Esophagus squamous epithelium (tissue), 5 donors: ENCODE results near the gene AGFG2. TPM values are rescaled to one million over a fixed set of nuclear protein-coding genes. Genes with fewer than 3 reads are reported as not detected.

Source experiments
- DNase-seq: peaks from one replicate; lab custom pipeline; 2025; lab: John Stamatoyannopoulos, UW
- H3K27ac ChIP-seq, 4 donors: fragments of 200-600 bp; sonication (generic); one replicate each; pipeline ENCODE4 v1.5.1; 2016 to 2019; ENCODE audit warnings: mild to moderate bottlenecking in 1 of 4
- H3K27me3 ChIP-seq, 4 donors: fragments of 200-600 bp; sonication (generic); 1 replicate in 3 of 4; 2 replicates in 1 of 4; pipeline versions ENCODE4 v1.5.1 to v1.6.0; 2017 to 2021; ENCODE audit warnings: antibody characterized with exemption in 1 of 4
- H3K36me3 ChIP-seq, 3 donors: fragments of 200-600 bp; sonication (generic); one replicate each; pipeline ENCODE4 v1.5.1; 2016 to 2019
- H3K4me1 ChIP-seq, 3 donors: fragments of 200-600 bp; sonication (generic); one replicate each; pipeline ENCODE4 v1.5.1; 2017 to 2019
- H3K4me3 ChIP-seq, 4 donors: fragments of 200-600 bp; sonication (generic); 1 replicate in 3 of 4; 2 replicates in 1 of 4; pipeline ENCODE4 v1.5.1; 2016 to 2019; ENCODE audit warnings: mild to moderate bottlenecking in 2 of 4, moderate library complexity in 1 of 4
- H3K9me3 ChIP-seq, 3 donors: fragments of 200-600 bp; sonication (generic); one replicate each; pipeline ENCODE4 v1.5.1; 2016 to 2019
- POLR2A ChIP-seq, 4 donors: fragments of 450-650 bp; IDR thresholded peaks; one replicate each; pipeline ENCODE4 v1.6.1; 2017; ENCODE audit warnings: antibody characterized with exemption in 4 of 4, mild to moderate bottlenecking in 4 of 4, moderate library complexity in 3 of 4
- WGBS, 2 donors: methylation state at CpG; one replicate each; pipeline ENCODE4 v1.1.5; 2018; 5-methylcytosine and 5-hydroxymethylcytosine counted together
- intact Hi-C: fragments of 100-400 bp; cut with DNase I; formaldehyde crosslinking; loops from one replicate; pipeline ENCODE4 v1.15.0; 2022
- total RNA-seq, 4 donors: library from RNA; depleted of rRNA; stranded (reverse); fragments of >200 nt; gene quantifications; one replicate each; pipeline ENCODE4 v1.1.0, GENCODE V29; 2016
- TF ChIP-seq, protein P1 (sequence below), 6 experiments: fragments of 450-650 bp in 4 of 6; fragments of 200-600 bp in 2 of 6; sonication (generic) in 2 of 6; IDR thresholded peaks; one replicate each; pipeline ENCODE4 v1.5.1; 2016 to 2019; ENCODE audit warnings: antibody characterized with exemption in 6 of 6, mild to moderate bottlenecking in 4 of 6, moderate library complexity in 4 of 6
- donor health status: DM: yes; HTN: yes; CAD: no.

AGFG2 gene
- total RNA-seq = 10 to 100 TPM; 14.5 to 49.2 (median 26.6) TPM

DNA sequence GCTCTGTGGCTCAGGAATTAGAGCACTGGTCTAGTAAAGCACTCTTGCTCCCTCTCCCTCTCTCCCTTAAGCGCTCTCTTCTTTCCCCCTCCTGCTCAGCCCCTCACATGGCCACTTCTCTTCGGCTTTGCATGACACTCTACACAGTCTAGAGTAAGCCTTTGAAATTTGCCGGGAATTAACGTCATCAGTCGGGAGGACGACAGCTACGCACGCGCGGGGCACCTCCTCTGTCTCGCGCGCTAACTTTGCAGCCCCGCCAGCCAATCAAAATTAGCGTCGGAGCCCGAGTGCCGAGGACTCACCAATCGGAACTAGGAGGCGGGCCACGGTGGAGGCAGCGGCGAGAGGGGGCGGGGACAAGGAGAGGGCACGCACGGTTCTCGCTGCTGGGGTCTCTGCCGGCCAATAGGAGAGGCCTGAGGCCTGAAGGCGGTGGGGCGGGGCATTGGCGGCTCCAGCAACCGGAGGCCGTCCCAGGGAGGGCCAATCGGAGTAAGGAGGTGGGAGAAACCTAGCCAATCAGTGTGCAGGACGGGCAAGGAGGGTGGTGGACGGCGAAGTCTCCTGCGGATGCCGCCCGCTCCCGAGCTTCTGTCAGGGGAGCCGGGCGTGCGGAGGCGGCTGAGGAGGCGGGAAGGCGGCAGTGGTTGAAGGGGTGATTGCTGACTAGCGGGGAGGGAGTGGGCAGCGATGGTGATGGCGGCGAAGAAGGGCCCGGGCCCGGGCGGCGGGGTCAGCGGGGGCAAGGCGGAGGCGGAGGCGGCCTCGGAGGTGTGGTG lies at the start of gene AGFG2:
AGFG2 (plus strand) TSS at position 550 of the 782 bp plus-strand sequence; CDS start at position 694, 144 bp downstream.
- H3K36me3 ChIP-seq = no peaks in the 10 kb centered on the region
- H3K9me3 ChIP-seq = no peaks in the 10 kb centered on the region
- H3K4me1 ChIP-seq = peaks cover 9 to 54% (median 15%) of the 10 kb centered on the region in 3 donors
- DNase-seq = peak; percentile 99
- intact Hi-C loops = no loop called here
- 0% methylated on average over 10 to 36 of the region's 60 CpGs for WGBS, 2 donors
- H3K4me3 ChIP-seq = peak within 1 kb of the TSS; percentile 81 to 97 (median 86)
- H3K27ac ChIP-seq = peak within 1 kb of the TSS; percentile 86 to 90 (median 88)
- peak in 3 of 4 donors; percentile 58 to 93 (median 90) for TF ChIP-seq POLR2A (IDR thresholded peaks at IDR 0.05)
- TF ChIP-seq, protein P1, sequence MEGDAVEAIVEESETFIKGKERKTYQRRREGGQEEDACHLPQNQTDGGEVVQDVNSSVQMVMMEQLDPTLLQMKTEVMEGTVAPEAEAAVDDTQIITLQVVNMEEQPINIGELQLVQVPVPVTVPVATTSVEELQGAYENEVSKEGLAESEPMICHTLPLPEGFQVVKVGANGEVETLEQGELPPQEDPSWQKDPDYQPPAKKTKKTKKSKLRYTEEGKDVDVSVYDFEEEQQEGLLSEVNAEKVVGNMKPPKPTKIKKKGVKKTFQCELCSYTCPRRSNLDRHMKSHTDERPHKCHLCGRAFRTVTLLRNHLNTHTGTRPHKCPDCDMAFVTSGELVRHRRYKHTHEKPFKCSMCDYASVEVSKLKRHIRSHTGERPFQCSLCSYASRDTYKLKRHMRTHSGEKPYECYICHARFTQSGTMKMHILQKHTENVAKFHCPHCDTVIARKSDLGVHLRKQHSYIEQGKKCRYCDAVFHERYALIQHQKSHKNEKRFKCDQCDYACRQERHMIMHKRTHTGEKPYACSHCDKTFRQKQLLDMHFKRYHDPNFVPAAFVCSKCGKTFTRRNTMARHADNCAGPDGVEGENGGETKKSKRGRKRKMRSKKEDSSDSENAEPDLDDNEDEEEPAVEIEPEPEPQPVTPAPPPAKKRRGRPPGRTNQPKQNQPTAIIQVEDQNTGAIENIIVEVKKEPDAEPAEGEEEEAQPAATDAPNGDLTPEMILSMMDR (IDR thresholded peaks at IDR 0.05) = no peak
- no peaks in the 10 kb centered on the region for H3K27me3 ChIP-seq

- TF ChIP-seq, protein P1 (IDR thresholded peaks at IDR 0.05) = no peak
- no peak for TF ChIP-seq POLR2A (IDR thresholded peaks at IDR 0.05)
- intact Hi-C loops = no loop called here
- DNase-seq = no peak
- peaks cover 0 to 15% (median 0%) of the 10 kb centered on the region in 4 donors for H3K27me3 ChIP-seq
- peaks cover 10 to 41% (median 13%) of the 10 kb centered on the region in 3 donors for H3K4me1 ChIP-seq
- WGBS, 2 donors = 38 to 61% methylated on average over 5 of the region's 9 CpGs
- H3K27ac ChIP-seq = no peak overlapping the region
- H3K36me3 ChIP-seq = peaks cover 0 to 9% (median 0%) of the 10 kb centered on the region in 3 donors
- no peak overlapping the region for H3K4me3 ChIP-seq
- H3K9me3 ChIP-seq = no peaks in the 10 kb centered on the region
These were observed 49.2 kb upstream of the AGFG2 start for GRCh38 chr7:100489824-100490223.

DNA sequence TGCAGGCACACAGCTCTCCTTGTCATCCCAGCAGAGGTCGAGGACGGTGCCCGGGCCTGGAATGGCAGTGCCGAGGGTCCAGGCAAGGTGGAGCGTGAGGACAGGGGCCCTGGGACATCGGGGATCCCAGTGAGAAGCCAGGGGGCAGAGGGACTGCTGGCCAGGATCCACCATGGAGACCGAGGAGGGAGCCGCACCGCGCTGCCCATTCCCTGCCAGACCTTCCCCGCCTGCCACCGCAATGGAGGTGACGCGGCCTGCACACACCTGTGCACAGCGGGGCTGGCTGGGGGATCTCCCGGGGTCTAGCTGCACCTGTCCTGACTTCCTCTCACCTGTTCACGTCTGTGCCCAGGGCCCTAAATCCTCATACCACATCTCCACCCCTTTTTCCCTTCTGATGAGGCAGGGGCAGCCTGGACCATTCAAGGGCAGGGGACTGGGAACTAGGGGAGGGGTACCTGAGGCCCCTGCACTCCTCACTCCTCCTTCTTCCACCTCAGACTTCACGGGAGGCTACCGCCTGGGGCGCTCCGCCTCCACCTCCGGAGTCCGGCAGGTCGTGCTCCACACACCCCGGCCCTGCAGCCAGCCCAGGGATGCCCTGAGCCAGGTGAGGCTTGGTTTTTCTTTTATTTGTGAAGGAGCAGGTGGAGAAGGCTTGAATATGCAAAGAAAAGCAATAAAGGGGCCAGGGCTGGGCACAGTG lies 48.4 kb upstream of the AGFG2 start:
- DNase-seq = no peak
- Histone ChIP-seq H3K4me1 (peaks cover 10 to 33% (median 13%) of the 10 kb centered on the region in 3 donors), H3K4me3 (no peak overlapping the region), H3K9me3 (no peaks in the 10 kb centered on the region), H3K27ac (no peak overlapping the region), H3K27me3 (peaks cover 0 to 15% (median 0%) of the 10 kb centered on the region in 4 donors), H3K36me3 (peaks cover 0 to 9% (median 0%) of the 10 kb centered on the region in 3 donors)
- intact Hi-C loops = no loop called here
- no peak for TF ChIP-seq POLR2A (IDR thresholded peaks at IDR 0.05)
- TF ChIP-seq, protein P1 (IDR thresholded peaks at IDR 0.05) = no peak
- 66 to 86% methylated on average over 4 to 13 of the region's 25 CpGs for WGBS, 2 donors

- intact Hi-C loops = no loop called here
- Histone ChIP-seq H3K36me3 (peaks cover 0 to 9% (median 0%) of the 10 kb centered on the region in 3 donors), H3K27ac (no peak overlapping the region), H3K4me1 (peaks cover 10 to 27% (median 13%) of the 10 kb centered on the region in 3 donors), H3K4me3 (no peak overlapping the region), H3K27me3 (peaks cover 0 to 15% (median 0%) of the 10 kb centered on the region in 4 donors), H3K9me3 (no peaks in the 10 kb centered on the region)
- TF ChIP-seq, protein P1 (IDR thresholded peaks at IDR 0.05) = no peak
- TF ChIP-seq POLR2A (IDR thresholded peaks at IDR 0.05) = no peak
- WGBS, 2 donors = 83 to 86% methylated on average over 5 of the region's 5 CpGs
- DNase-seq = no peak
These were observed 47.8 kb upstream of the AGFG2 start for GRCh38 chr7:100491192-100491578.
